Ovary (tissue), 3 donors: ENCODE measurements around the gene AGBL4.

ENCODE experiments used
- CTCF ChIP-seq, 3 donors: fragments of 450-650 bp in 2 of 3; fragments of 200-600 bp in 1 of 3; IDR thresholded peaks; one replicate each; pipeline versions ENCODE4 v1.5.1 to v1.8.0; 2016 to 2022; ENCODE audit warnings: antibody characterized with exemption in 3 of 3, mild to moderate bottlenecking in 1 of 3
- POLR2A ChIP-seq: fragments of 450-650 bp; IDR thresholded peaks from one replicate; pipeline ENCODE4 v1.6.1; 2017; ENCODE audit warnings: antibody characterized with exemption, mild to moderate bottlenecking, moderate library complexity
- donor health status: DM: no; HTN: no; CAD: no.

GRCh38 chr1:48654606-48655210 lies 1369.0 kb downstream of the AGBL4 start:
- TF ChIP-seq CTCF (IDR thresholded peaks at IDR 0.05) (no peak), POLR2A (no peak)
